Measurements from ENCODE around the gene NOL3.
"Not testable (repeated sequence)": the region's sequence is repeated elsewhere in the genome, so short reads cannot be mapped to it uniquely, and the experiment has no call there.

NOL3 gene

DNA sequence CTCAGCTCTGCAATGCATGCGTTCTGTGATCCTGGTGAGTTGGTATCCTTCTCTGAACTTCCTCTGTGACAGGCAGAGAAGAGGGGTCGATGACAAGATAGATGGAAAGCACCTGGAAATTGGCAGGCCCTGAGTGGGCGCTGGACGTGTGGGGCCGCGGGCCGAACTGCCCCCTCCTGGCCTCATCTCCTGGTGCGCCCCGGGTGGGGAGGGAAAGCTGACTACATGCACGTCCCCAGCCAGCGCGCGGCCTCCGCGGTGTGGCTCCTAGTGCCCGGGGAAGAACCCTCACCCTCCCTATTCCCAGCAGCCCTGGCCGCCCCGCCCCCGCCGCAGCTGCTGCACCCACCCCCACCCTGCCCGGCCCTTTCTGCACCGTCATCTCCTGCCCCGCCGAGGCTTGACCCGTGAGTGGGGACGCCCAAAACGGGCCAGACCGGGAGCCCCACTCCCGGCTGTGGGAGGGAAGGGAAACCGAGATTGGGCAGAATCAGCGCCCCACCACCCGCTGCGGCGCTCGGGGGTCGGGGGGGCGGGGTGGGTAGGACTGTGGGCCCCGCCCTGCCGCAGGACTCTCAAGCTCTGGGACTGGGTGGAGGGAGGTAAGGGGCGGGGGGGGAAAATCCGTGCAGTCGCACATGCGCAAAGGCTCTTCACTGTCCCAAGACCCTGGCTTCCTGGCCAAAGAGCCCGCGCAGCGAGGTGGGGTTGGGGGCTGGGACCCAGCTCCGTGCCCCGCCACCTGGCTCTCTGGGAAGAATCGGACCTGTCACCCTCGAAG, at the start of gene NOL3:
TSS of gene NOL3 (plus strand) at position 371 of the 781 bp plus-strand sequence.
- no peak for FAIRE-seq

DNA sequence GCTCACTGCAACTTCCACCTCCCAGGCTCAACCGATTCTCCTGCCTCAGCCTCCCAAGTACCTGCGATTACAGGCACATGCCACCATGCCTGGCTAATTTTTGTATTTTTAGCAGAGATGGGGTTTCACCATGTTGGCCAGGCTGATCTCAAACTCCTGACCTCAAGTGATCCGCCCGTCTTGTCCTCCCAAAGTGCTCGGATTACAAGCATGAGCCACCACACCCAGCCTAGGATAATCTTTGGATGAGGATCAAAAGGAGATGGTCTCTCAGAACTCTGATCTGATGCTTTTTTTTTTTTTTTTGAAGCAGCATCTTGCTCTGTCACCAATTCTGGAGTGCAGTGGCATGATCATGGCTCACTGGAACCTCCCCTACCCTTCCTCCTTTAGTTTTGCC, 47.5 kb upstream of the NOL3 start:
- not testable (repeated sequence) for FAIRE-seq

DNA sequence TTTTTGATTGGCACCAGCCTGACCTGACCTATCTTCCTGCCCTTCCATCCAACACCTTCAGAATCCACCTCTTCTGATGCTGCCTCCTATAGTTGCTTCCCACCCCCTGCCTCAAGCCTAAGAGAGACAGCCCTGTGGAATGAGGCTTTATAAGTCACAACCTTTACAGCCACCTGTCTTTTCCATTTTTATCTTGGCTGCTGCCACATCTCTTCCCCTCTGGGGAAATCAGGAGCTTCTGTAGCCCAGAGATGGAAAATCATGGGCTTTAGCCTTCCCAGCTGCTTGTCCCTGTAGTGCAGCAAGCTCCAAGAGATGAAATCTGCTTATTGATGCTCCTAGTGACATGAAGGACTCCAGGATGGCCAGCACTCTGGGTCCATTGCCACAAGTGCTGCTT, 41.9 kb upstream of the NOL3 start:
- FAIRE-seq: no peak

DNA sequence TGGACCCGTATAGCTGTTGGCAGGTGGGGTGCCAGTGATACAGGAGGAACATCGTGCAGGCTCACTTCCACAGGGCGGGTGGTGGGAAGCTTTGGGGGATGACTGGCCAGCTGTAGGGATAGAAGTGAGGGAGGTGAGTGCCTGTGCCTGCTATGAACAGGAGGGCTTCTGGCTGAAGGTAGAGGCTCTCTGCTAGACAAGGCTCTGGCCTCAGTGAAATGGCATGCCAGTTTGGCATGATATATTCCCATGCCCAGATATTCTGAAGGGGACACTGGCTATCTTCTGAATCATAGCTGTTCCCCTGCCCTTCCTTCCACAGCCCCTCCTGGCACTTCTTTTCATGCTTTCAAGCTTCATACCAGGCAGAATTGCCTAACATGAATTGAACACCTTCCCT, 41.5 kb upstream of the NOL3 start:
- FAIRE-seq: no peak

DNA sequence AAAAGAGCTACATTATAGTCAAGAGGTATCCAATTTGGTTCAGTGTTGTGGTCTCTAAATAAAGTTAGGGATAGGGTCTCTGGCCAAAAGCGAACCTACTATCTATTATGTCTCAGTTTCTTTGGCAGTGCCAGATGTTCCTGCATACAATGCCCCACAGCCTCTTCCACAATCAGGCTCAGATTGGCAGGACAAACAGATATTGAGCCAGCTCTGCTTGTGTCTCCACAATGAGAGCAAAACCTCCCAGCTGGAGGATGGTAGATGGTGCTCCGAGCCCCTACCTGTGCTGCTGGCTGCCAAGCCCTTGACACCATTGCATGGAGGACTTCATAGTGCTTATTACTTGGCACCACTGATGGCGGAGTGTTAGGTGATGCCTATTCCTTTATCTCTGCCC, 40.9 kb upstream of the NOL3 start:
- no peak for FAIRE-seq

DNA sequence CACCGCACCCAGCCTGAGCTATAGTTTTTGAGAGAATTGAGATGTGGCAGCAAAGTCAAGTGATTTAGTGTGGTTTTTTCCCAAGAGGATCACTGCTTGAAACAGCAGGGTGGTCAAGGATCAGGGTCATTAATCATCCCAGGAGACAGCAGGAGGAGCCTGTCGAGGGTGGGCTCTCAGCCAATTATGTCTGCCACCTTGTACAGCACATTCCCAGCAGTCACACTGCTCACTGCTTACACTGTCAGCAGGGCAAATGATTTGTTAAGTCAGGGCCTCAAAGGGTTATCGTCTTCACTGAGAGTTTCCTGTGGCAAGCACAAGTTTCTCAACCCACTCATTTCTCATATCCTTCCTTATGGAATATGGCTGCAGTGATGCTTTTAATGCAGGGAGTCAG, 32.7 kb upstream of the NOL3 start:
- no peak for FAIRE-seq

DNA sequence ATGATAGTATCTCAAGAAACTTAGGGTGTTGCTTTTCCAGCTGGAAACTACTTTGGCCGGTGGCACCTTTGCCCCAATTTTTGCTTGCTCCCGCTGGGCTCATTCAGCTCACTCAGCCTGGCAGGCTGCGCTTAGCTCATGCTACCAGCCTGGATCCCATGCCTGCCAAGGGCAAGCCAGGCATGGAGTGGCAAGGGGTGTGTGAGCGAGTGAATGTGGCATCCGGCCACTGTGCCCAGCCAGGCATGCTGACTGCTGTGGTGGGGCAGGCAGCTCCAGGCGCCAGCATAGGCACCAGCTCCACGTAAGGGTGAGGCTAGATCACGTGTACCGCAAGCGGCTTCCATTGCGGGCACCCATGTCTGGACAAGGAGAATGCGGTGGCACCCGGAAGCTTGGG, 28.9 kb upstream of the NOL3 start:
- no peak for FAIRE-seq

DNA sequence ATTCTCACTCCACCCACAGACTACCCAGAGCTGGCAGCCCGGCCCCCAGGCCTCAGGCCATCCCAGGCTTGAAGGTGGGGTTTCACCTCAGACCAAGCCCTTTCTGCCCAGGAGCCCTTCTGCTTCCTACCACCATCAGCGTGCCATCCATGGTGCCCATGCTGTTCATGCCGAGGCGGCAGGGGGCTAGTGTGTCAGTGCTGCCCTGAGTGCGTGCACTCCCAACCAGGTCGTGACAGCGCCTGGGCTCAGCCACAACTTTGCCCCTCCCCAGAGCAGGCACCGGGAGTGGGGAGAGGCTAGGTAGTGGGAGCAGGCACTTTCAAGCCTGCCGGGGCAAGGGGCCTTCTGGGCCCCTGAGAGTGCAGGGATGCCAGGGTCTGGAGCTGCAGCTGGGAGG, 28.0 kb upstream of the NOL3 start:
- no peak for FAIRE-seq

DNA sequence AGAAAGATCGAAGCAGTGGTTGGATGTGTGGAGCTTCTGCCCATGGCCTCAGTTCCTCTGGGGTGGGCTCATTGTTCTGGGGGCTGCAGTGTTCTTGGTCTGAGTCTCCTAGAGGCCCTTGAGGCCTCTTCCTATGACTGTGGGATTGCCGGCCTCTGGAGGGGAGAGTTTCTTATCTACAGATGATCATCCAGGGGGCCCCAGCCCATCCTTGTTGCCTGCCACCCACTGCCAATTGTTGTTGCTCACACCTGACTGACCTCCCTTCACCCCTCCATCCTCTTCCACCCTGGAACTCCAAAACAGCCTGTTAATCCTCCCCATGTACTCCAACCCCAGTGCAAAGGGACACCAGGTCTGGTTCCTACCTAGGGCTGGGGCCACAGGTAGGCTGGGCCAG, 25.4 kb upstream of the NOL3 start:
- FAIRE-seq: no peak

DNA sequence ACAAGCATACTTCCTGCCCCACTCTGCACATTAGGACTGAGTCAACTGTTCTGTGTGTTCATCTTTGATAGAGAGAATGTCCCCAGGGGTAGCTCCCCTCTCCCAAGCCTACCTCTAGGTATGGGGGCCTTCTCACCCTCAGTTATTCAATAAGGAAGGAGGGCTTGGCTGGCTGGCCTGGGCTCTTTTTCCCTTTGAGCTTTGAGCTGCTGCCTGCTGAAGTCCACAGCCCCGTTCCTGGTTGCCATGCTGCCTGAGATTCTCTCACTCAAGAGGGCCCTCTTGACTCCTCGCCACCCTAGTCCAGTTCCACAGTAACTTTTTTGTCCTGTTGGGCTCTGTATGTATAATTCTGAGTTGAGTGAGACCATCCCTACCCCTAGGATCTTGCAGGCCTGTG, 24.6 kb upstream of the NOL3 start:
- no peak for FAIRE-seq

DNA sequence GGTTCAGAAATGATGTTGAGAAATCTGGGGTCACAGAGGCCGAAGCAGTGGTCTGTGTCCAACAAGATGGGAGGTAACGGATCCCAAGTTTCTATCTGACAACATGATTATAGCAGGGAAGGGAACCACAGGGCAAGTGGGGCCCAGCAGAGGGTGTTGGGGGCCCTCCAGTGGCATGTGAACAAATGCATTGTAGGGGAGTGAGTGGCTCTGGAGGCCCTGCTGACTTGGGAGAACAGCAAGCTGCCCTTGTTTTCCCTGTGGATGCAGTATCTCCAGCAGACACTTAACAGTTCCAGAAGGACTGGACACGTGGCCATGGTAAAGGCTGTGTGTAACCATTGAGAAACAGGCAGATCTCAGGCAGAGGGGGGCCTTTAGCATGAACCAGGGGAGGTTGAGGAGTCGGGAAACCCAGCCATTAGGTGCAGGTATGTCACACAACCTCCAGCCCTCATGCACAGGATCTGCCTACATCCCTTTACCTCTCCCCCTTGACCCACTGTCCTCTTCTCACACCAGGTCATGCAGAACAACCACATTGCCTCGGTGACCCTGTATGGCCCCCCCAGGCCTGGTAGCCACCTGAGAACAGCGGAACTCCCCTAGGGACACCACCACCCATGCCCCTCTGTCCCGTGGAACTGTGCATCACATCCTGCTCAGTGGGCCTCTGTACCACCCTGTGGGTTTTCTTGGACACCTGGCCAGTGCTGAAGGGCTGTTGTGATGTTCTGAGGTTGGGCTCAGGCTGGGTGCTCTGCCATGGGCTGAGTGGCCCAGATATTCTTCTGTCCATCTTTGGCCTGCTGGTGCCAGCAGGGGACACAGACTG, 23.6 kb upstream of the NOL3 start:
- FAIRE-seq: no peak

DNA sequence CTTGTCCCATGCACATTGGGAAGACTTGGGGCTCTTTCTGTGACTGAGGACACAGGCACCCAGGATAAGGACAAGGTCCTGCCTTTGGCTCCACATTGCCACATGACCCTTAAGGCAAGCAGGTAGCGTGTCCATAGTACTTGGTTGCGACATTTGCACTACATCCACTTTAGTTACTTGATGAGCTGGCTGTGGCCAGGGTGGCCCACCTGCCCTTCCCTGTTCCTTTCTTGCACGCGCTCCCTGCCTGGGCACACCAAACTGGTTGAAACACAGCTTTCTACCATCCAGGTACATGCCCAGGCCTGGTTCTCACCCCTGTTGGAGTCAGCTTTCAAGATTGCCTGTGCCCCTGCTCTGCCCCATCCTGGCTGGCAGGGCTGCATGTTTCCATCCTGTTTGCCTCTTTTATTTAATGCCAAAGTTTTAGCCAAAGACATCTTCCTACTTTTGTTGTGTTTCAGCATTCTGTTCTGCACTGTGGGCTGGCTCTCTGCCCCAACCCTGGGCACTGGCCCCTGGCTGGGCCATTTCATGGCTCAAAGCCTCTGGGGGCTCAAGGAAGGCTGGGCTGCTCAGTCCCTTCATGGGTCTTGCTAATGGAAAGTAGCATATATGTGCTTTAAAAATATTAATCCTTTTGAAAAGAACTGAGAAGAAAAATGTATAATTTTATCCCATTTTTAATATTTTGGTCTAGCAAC, 22.7 kb upstream of the NOL3 start:
- no peak for FAIRE-seq

DNA sequence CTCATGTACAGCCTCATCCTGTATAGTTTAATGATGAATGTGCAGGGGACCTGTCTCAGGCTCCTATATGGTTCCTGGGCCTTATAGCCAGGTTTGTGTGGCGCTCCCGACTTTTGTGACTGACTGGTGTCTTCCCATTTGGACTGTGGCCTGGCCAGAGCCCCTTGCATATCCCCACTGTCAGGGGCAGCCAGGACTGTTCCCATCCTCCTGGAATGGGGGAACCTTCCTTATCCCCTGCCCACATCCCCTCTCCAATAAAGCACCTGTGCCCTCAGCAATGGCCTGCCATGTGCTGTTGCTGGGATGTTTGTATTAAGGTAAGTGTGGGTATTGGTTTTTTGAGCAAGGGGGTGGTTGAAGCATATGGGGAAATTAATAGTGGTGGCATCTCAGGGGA, 22.1 kb upstream of the NOL3 start:
- no peak for FAIRE-seq

DNA sequence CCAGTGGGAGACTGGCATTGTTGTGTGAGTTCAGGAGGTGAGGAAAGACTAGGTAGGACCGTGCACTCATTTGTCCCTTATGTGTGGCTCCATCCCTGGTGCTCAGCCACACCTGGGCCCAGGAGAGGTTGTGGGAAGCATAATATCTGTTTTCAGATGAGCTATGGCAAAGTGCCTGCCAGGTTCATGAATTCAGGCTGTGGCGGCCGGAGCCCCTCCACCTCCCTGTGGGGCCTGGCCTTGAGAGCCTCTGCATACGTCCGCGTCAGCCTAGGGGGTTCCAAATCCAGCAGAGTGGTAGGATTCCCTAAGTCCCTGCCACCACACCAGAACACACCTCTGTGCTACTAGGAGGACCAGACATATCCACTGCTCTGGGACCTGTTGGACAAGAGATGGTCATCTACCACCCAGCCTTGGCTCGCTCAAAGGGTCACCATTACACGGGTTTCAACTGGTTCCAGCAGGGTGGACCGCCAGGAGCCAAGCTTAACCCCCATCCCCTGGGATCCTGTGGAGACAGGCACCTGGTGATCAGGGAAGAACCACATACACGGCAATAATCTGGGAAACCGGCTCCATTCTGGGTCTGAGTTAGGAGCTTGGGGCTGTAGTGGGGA, 21.6 kb upstream of the NOL3 start:
- no peak for FAIRE-seq

DNA sequence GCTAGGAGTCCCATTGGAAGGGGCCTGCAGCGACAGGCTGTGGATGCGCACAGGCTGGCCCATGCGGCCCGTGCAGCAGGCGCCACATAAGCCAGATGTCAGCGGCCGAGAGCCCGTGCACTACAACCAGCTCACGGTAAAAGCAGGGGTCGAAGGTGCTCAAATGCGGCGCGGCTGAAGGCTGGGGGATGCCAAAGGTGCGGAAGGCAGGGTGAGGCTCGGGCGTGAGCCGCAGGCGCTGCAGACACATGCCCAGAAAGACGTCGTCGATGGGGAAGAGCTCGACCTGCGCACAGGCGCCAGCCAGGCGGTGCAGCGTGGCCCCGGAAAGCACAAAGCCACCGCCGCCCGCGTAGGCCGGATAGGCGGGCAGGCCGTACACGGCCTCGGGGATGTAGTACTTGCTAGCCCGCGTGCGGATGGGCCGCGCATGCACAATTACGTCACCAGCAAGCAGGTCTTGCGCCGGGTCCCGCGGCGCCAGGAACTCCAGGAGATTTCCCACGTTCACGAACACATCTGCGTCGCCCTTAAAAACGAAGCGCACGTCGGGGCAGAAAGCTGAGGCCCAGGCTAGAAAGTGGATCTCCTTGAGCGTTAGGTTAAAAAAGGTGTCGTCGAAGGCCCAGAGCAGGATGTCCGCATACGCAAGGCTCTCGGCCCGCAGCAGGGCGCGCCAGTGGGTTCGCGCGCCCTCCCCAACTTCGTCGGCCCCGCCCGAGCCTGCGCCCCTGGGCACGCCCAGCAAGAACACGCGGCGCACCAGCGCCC, 20.9 kb upstream of the NOL3 start:
- no peak for FAIRE-seq

DNA sequence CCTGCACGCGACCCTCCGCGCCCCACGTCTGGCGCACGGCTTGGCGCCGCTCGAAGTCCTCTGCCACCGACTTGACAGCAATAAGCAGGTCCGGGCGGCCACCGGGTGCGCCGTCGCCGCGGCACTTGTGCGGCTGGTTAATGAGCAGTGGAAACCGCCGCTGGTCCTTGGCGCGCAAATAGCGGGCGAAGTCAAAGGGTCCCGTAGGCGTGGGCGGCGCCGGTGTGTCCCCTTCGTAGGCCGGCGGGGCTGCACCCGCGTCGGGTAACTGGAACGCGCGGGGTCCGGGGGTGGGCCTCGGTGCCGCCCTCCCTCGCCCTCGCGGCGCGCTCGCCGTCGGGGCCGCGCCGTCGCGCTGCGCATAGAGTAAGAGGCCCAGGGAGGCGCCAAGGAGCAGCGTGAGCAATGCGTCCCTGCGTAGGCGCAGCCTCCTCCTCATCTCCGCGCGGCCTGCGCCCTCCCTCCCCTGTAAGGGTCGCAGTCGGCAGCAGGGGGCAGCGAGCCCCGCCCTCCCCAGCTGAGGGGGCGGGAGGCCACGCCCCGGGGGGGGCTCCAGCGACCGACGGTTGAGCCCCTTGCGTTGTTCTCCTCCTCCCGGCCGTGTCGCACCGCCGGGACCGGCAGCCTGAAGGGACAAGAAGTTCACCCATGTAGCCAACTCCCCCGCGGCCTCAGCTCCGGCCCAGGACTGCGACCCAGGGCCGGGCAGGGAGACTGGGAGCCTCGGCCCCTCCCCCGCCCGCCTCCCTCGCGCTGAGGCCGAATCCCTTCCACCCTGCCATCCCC, 20.1 kb upstream of the NOL3 start:
- no peak for FAIRE-seq

DNA sequence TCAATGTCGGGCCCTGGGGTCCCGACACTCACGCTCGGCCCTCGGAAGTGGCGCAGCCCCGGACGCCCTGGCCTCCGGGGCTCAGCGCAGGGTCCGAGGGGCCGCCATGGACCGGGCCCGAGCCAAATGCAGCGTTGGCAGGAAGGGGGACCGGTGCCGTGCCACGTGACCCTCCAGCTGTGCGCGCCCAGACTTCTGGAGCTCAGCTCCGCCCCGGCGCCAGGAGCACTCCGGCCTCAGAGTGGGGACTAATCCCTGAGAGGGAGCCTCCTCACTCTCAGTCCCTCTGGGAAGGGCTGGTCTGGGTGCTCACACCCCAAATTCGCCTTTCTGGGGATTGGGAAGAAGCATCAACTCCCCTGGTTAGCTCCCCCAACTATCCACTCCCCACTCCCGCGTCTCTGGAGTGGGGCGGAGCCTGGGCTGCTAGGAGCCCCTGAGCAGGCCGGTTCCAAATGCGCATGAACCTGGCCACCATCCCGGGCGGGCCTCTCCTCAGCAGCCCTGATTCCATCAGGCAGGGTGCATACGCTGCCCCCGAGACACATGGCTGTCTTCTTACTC, 19.4 kb upstream of the NOL3 start, which contains the start of gene B3GNT9:
TSS of gene B3GNT9 (minus strand) at position 166 of the 564 bp plus-strand sequence. CDS start 513 bp downstream, outside the sequence.
- FAIRE-seq: no peak

DNA sequence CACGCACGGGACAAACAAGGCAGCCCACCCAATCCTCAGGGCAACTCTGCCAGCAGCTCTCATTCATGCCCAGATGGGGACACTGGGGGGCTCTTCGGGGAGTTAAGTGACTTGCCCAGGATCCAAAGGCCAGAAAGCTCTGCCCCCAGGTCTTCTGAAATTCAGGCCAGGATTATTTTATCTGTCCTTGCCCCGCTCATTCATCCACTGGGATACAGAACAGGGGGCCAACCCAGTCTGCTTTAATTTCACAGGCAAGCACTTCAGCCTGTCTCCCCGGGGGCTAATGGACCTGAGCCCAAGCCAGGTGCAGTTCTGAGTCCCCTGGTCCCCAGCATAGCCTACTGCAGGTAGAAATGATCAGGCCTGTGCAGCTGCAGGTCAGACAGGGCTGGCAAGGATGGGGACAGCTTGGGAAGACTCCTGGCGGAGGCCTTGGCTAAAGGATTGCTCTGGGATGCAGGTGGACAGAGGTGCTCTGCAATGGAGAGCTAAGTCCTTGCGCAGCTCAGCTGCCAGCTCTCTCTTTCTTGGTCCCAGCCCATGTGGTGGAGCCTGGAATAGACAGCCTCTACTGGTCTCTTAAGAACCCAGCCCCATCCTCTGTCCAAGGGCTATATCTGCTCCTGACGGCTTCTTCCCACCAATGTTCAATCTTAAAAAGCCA, 18.8 kb upstream of the NOL3 start:
- FAIRE-seq: no peak

DNA sequence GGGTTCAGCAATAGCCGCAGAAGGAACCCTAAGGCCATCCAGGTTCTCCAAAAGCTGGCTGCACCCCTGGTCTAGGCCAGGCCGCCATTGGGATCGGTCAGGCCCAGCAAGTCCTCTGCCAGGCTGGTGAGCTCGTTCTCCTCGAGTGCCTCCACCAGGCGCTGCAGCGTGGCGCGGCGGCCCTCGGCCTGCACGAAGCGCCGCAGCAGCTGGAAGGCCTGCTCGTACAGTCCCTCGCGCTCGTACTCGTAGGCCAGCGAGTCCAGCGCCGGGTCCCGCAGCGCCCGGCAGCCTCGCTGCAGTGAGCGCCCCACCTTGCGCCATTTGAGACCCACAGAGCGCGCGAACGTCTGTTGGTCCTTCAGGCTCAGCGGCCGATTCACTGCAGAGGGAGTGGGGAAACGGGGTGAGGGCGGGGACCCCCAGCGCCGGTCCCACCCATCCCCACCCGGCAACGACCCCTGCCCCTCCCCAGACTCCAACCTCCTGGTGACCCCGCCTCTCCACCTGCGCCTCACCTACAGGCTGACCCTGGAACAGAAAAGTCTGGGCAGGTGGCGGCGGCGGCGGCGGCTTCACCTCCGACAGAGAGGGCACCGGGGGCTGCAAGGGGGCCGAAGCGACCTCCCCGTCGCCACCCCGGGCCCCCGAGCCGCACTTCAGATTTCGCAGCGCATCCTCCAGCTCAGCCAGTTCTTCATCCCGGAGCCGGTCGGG, 15.6 kb upstream of the NOL3 start:
- FAIRE-seq: no peak

All from G401.6 (cell line).